ENCODE measurements around the gene FRY.

The FRY gene

DNA sequence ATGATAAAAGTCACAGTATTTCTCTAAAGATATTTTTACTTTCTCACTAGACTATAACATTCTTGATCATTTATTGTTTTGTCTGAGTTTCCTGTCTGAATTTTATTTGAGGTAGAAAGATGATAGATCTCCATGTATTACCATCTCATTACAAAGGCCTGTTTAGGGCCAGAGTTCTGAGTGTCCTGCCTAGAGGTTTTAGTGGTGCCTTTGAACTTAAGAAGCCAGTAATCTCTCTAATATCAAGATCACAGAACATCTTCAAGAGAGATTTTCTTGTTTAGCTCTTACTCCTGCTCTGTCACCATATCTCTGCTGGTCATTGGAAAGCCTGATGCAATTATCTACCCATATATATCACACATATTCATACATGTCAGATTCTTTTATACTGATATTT lies 182.1 kb downstream of the FRY start:
- TF ChIP-seq, protein P1, sequence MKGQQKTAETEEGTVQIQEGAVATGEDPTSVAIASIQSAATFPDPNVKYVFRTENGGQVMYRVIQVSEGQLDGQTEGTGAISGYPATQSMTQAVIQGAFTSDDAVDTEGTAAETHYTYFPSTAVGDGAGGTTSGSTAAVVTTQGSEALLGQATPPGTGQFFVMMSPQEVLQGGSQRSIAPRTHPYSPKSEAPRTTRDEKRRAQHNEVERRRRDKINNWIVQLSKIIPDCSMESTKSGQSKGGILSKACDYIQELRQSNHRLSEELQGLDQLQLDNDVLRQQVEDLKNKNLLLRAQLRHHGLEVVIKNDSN (IDR thresholded peaks at IDR 0.05), result no peak
- TF ChIP-seq NFIC (IDR thresholded peaks at IDR 0.05), result no peak
- TF ChIP-seq CREB1 (IDR thresholded peaks at IDR 0.05; ENCODE audit: low read depth), result no peak
- no peak for TF ChIP-seq TEAD4 (IDR thresholded peaks at IDR 0.05)
- no peak for TF ChIP-seq FOXM1 (IDR thresholded peaks at IDR 0.05; ENCODE audit: borderline replicate concordance, low read depth)
- TF ChIP-seq EP300 (IDR thresholded peaks at IDR 0.05; ENCODE audit: borderline replicate concordance), result no peak
- TF ChIP-seq REST (IDR thresholded peaks at IDR 0.05; ENCODE audit: low read depth), result no peak
- TF ChIP-seq ZBTB7A (IDR thresholded peaks at IDR 0.05; ENCODE audit: low read depth), result no peak
- TF ChIP-seq, protein P2, sequence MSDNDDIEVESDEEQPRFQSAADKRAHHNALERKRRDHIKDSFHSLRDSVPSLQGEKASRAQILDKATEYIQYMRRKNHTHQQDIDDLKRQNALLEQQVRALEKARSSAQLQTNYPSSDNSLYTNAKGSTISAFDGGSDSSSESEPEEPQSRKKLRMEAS (IDR thresholded peaks at IDR 0.05), result no peak

DNA sequence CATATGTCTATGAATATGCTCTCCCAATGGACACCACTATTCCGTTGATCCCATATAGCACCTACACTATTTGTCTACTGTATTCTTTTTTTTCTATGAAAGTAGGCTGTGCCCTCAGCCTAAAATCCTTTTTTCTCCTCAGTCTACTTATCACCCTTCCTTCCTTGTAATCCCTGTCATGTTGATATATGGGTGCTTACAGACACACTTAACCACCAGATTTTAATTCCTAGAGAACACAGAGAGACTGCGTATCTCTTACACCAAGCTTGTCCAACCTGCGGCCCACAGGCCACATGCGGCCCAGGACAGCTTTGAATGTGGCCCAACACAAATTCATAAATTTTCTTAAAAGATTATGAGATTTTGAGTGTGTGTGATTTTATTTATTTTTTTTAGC lies 182.5 kb downstream of the FRY start:
- TF ChIP-seq CREB1 (IDR thresholded peaks at IDR 0.05; ENCODE audit: low read depth), result no peak
- TF ChIP-seq EP300 (IDR thresholded peaks at IDR 0.05; ENCODE audit: borderline replicate concordance), result no peak
- no peak for TF ChIP-seq TCF12 (IDR thresholded peaks at IDR 0.05; ENCODE audit: low read depth)
- TF ChIP-seq RAD21 (IDR thresholded peaks at IDR 0.05; ENCODE audit: low read depth), result no peak
- TF ChIP-seq TEAD4 (IDR thresholded peaks at IDR 0.05), result no peak
- TF ChIP-seq, protein P1 (IDR thresholded peaks at IDR 0.05), result no peak
- TF ChIP-seq NFIC (IDR thresholded peaks at IDR 0.05), result no peak
- TF ChIP-seq REST (IDR thresholded peaks at IDR 0.05; ENCODE audit: low read depth), result no peak
- TF ChIP-seq TAF1 (IDR thresholded peaks at IDR 0.05; ENCODE audit: low read depth), result no peak
- TF ChIP-seq CEBPB (IDR thresholded peaks at IDR 0.05), result no peak
- TF ChIP-seq, protein P2 (IDR thresholded peaks at IDR 0.05), result no peak
- TF ChIP-seq FOXM1 (IDR thresholded peaks at IDR 0.05; ENCODE audit: borderline replicate concordance, low read depth), result no peak
- no peak for TF ChIP-seq EGR1 (IDR thresholded peaks at IDR 0.05)
- no peak for TF ChIP-seq ZBTB7A (IDR thresholded peaks at IDR 0.05; ENCODE audit: low read depth)
- no peak for TF ChIP-seq YY1 (IDR thresholded peaks at IDR 0.05; ENCODE audit: low read depth)

DNA sequence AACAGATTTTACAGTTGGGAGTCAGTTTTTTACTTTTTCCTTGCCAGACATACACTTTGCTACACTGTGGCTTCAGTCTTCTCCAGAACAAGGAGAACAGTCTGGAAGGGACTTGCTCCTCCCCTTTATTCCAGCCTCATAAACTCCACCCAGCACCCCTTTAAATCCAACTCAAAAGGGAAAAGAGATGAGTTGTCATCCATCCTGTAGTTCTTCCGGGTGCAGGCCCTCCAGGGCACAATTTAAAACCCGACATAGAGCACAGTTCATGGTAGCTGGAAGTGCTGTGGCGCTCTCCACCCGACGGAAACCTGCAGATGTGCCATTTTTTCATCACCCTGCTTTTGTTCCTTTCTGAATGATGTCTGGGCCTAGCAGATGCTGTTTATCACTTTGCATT lies 184.7 kb downstream of the FRY start:
- TF ChIP-seq RAD21 (IDR thresholded peaks at IDR 0.05; ENCODE audit: low read depth) (no peak), EP300 (IDR thresholded peaks at IDR 0.05; ENCODE audit: borderline replicate concordance) (no peak), YY1 (IDR thresholded peaks at IDR 0.05; ENCODE audit: low read depth) (no peak), TCF12 (IDR thresholded peaks at IDR 0.05; ENCODE audit: low read depth) (no peak), NFIC (IDR thresholded peaks at IDR 0.05) (no peak), FOXM1 (IDR thresholded peaks at IDR 0.05; ENCODE audit: borderline replicate concordance, low read depth) (no peak), EGR1 (IDR thresholded peaks at IDR 0.05) (no peak), CEBPB (IDR thresholded peaks at IDR 0.05) (no peak), REST (IDR thresholded peaks at IDR 0.05; ENCODE audit: low read depth) (no peak), TEAD4 (IDR thresholded peaks at IDR 0.05) (no peak), CREB1 (IDR thresholded peaks at IDR 0.05; ENCODE audit: low read depth) (no peak), ZBTB7A (IDR thresholded peaks at IDR 0.05; ENCODE audit: low read depth) (no peak), TAF1 (IDR thresholded peaks at IDR 0.05; ENCODE audit: low read depth) (no peak)
- TF ChIP-seq, protein P2 (IDR thresholded peaks at IDR 0.05), result no peak
- TF ChIP-seq, protein P1 (IDR thresholded peaks at IDR 0.05), result no peak
